H9 (cell line): ENCODE results near the gene METRNL. TPM values are rescaled to one million over a fixed set of nuclear protein-coding genes. Genes with fewer than 3 reads are reported as not detected.
"Not testable (repeated sequence)": the region's sequence is repeated elsewhere in the genome, so short reads cannot be mapped to it uniquely, and the experiment has no call there.

ENCODE experiments used
- DNase-seq: peaks from one replicate; pipeline ENCODE4 v3.0.0-alpha.2; 2017
- H2AFZ ChIP-seq: one replicate; pipeline ENCODE4 v1.6.1; 2013; ENCODE audit warnings: mild to moderate bottlenecking, low read length, control low read depth, moderate library complexity
- H2AK5ac ChIP-seq: 2 replicates; pipeline ENCODE4 v1.6.1; 2013; ENCODE audit warnings: low read length, control low read depth, mixed read lengths; ENCODE audit not compliant: insufficient read length
- H2BK120ac ChIP-seq: one replicate; pipeline ENCODE4 v1.6.1; 2013; ENCODE audit warnings: low read depth, mild to moderate bottlenecking, low read length, control low read depth, inconsistent platforms; ENCODE audit not compliant: poor library complexity, severe bottlenecking
- H2BK12ac ChIP-seq: 2 replicates; pipeline ENCODE4 v1.6.1; 2013; ENCODE audit warnings: low read length, control low read depth, mixed read lengths, low read depth; ENCODE audit not compliant: insufficient read length
- H2BK15ac ChIP-seq: 2 replicates; pipeline ENCODE4 v1.6.1; 2013; ENCODE audit warnings: low read depth, low read length, control low read depth
- H2BK20ac ChIP-seq: one replicate; pipeline ENCODE4 v1.6.1; 2013; ENCODE audit warnings: low read depth, mild to moderate bottlenecking, low read length, control low read depth, inconsistent platforms; ENCODE audit not compliant: poor library complexity, severe bottlenecking
- H2BK5ac ChIP-seq: 2 replicates; pipeline ENCODE4 v1.6.1; 2013; ENCODE audit warnings: low read length, control low read depth, mixed read lengths; ENCODE audit not compliant: insufficient read length
- H3K14ac ChIP-seq: 2 replicates; pipeline ENCODE4 v1.6.1; 2013; ENCODE audit warnings: low read length, control low read depth; ENCODE audit not compliant: insufficient read depth
- H3K18ac ChIP-seq: 2 replicates; pipeline ENCODE4 v1.6.1; 2013; ENCODE audit warnings: low read depth, mild to moderate bottlenecking, mixed read lengths, low read length, control low read depth; ENCODE audit not compliant: insufficient read length
- H3K23ac ChIP-seq: 2 replicates; pipeline ENCODE4 v1.6.1; 2013; ENCODE audit warnings: low read length, control low read depth, mixed read lengths, low read depth; ENCODE audit not compliant: insufficient read length
- H3K23me2 ChIP-seq: 2 replicates; pipeline ENCODE4 v1.6.1; 2013; ENCODE audit warnings: low read depth, mild to moderate bottlenecking, mixed read lengths, low read length, control low read depth; ENCODE audit not compliant: insufficient read length, poor library complexity, severe bottlenecking
- H3K27ac ChIP-seq: 2 replicates; pipeline ENCODE4 v1.5.1; 2013; ENCODE audit warnings: low read length, control low read depth, mixed read lengths, low read depth; ENCODE audit not compliant: insufficient read length
- H3K27me3 ChIP-seq: 2 replicates; pipeline ENCODE4 v1.6.1; 2013; ENCODE audit warnings: low read length, control low read depth, inconsistent platforms; ENCODE audit not compliant: insufficient read depth
- H3K4ac ChIP-seq: 2 replicates; pipeline ENCODE4 v1.6.1; 2013; ENCODE audit warnings: low read depth, mild to moderate bottlenecking, control low read depth, inconsistent platforms, low read length, moderate library complexity
- H3K4me1 ChIP-seq: 2 replicates; pipeline ENCODE4 v1.6.1; 2013; ENCODE audit warnings: low read length, control low read depth, inconsistent platforms; ENCODE audit not compliant: insufficient read depth
- H3K4me2 ChIP-seq: 2 replicates; pipeline ENCODE4 v1.6.1; 2013; ENCODE audit warnings: low read length, control low read depth, mixed read lengths; ENCODE audit not compliant: insufficient read length, insufficient read depth
- H3K56ac ChIP-seq: 2 replicates; pipeline ENCODE4 v1.6.1; 2013; ENCODE audit warnings: low read depth, mild to moderate bottlenecking, mixed read lengths, low read length, control low read depth; ENCODE audit not compliant: insufficient read length
- H3K79me1 ChIP-seq: 2 replicates; pipeline ENCODE4 v1.6.1; 2013; ENCODE audit warnings: low read depth, mild to moderate bottlenecking, moderate library complexity, low read length, control low read depth, inconsistent platforms; ENCODE audit not compliant: insufficient read depth, poor library complexity, severe bottlenecking
- H3K79me2 ChIP-seq: 2 replicates; pipeline ENCODE4 v1.6.1; 2013; ENCODE audit warnings: low read length, control low read depth, inconsistent platforms; ENCODE audit not compliant: insufficient read depth
- H3K9ac ChIP-seq: 2 replicates; pipeline ENCODE4 v1.6.1; 2013; ENCODE audit warnings: low read length, control low read depth, mixed read lengths; ENCODE audit not compliant: insufficient read length; ENCODE audit errors: extremely low read depth
- H3K9me3 ChIP-seq: one replicate; pipeline ENCODE4 v1.6.1; 2013; ENCODE audit warnings: low read depth, low read length, inconsistent platforms; ENCODE audit not compliant: control insufficient read depth
- H3T11ph ChIP-seq: one replicate; pipeline ENCODE4 v1.6.1; 2013; ENCODE audit warnings: mild to moderate bottlenecking, low read length, control low read depth, inconsistent platforms
- H4K20me1 ChIP-seq: one replicate; pipeline ENCODE4 v1.6.1; 2013; ENCODE audit not compliant: control insufficient read depth, insufficient read length, insufficient read depth
- H4K5ac ChIP-seq: 2 replicates; pipeline ENCODE4 v1.6.1; 2013; ENCODE audit warnings: low read depth, mild to moderate bottlenecking, mixed read lengths, low read length, control low read depth; ENCODE audit not compliant: insufficient read length
- H4K8ac ChIP-seq: replicated peaks from 2 replicates; pipeline ENCODE4 v1.6.1; 2013; ENCODE audit warnings: low read length, control low read depth, mixed read lengths, low read depth; ENCODE audit not compliant: insufficient read length
- H4K91ac ChIP-seq: 2 replicates; pipeline ENCODE4 v1.6.1; 2013; ENCODE audit warnings: low read depth, mild to moderate bottlenecking, moderate library complexity, mixed read lengths, low read length, control low read depth; ENCODE audit not compliant: insufficient read length
- H3K27ac Mint-ChIP-seq, 3 experiments: 2 replicates in 2 of 3; 3 replicates in 1 of 3; pipeline ENCODE4 v1.8.0; 2020 to 2021; ENCODE audit warnings: mixed read lengths in 3 of 3, mild to moderate bottlenecking in 1 of 3, moderate library complexity in 1 of 3
- H3K27me3 Mint-ChIP-seq: 2 replicates; pipeline ENCODE4 v1.8.0; 2021; ENCODE audit warnings: low read depth, mild to moderate bottlenecking, moderate library complexity, mixed read lengths
- H3K36me3 Mint-ChIP-seq, 3 experiments: 2 replicates in 2 of 3; 3 replicates in 1 of 3; pipeline ENCODE4 v1.8.0; 2020 to 2021; ENCODE audit warnings: low read depth in 3 of 3, mixed read lengths in 3 of 3; ENCODE audit not compliant: insufficient read depth in 1 of 3
- H3K4me1 Mint-ChIP-seq, 2 experiments: 2 replicates each; pipeline ENCODE4 v1.8.0; 2020; ENCODE audit warnings: mixed read lengths in 2 of 2
- H3K4me3 Mint-ChIP-seq, 2 experiments: 2 replicates in 1 of 2; 3 replicates in 1 of 2; pipeline ENCODE4 v1.8.0; 2020 to 2021; ENCODE audit warnings: mild to moderate bottlenecking in 2 of 2, mixed read lengths in 2 of 2, moderate library complexity in 1 of 2
- H3K9me3 Mint-ChIP-seq, 2 experiments: 2 replicates in 1 of 2; 3 replicates in 1 of 2; pipeline ENCODE4 v1.8.0; 2020; ENCODE audit warnings: mild to moderate bottlenecking in 2 of 2, mixed read lengths in 2 of 2, moderate library complexity in 1 of 2
- WGBS: extraction: QIAGEN DNeasy Blood & Tissue Kit; methylation state at CpG from one replicate; pipeline ENCODE4 v1.1.7; 2013; ENCODE audit warnings: missing lambda C conversion rate, low lambda C conversion rate, mixed read lengths; ENCODE audit not compliant: insufficient read length; ENCODE audit errors: extremely low coverage; 5-methylcytosine and 5-hydroxymethylcytosine counted together
- total RNA-seq: library from RNA; stranded (reverse); gene quantifications from 2 replicates; pipeline ENCODE4 v1.2.1, GENCODE V29; 2021

METRNL gene
- total RNA-seq, 1 experiment from 2014 or later: 21.4 TPM

- not testable (repeated sequence) for H3K23me2 ChIP-seq, H2BK20ac ChIP-seq, H3K4me1 ChIP-seq, H3T11ph ChIP-seq, H3K9ac ChIP-seq, H3K9me3 ChIP-seq, H2AFZ ChIP-seq, H4K20me1 ChIP-seq, H3K27ac ChIP-seq, H3K4me2 ChIP-seq, H2AK5ac ChIP-seq, H3K18ac ChIP-seq, H4K91ac ChIP-seq, H3K79me1 ChIP-seq, H2BK12ac ChIP-seq, H3K4me1 Mint-ChIP-seq, H3K4ac ChIP-seq, H3K27me3 Mint-ChIP-seq, H3K4me3 Mint-ChIP-seq, H3K27me3 ChIP-seq, H2BK120ac ChIP-seq, H3K27ac Mint-ChIP-seq, H4K8ac ChIP-seq, H3K23ac ChIP-seq, H2BK5ac ChIP-seq, H3K14ac ChIP-seq, H4K5ac ChIP-seq, H2BK15ac ChIP-seq, DNase-seq, H3K79me2 ChIP-seq, H3K56ac ChIP-seq
- Mint-ChIP-seq H3K9me3 (peaks cover 26 to 39% of the 10 kb centered on the region in 2 experiments), H3K36me3 (peaks cover 2 to 17% (median 4%) of the 10 kb centered on the region in 3 experiments; a peak in 5 of 7 replicates)
- no CpG with 5 or more reads among the region's 13 CpGs for WGBS
These were observed 60.8 kb downstream of the METRNL start for GRCh38 chr17:83140249-83140566.
